Gastrocnemius medialis (tissue), 4 donors: ENCODE data around the gene HSD17B7.

ENCODE experiments used
- CTCF ChIP-seq, 5 experiments: fragments of 450-650 bp in 3 of 5; fragments of 200-600 bp in 2 of 5; sonication (generic) in 2 of 5; IDR thresholded peaks in 4 of 5; conservative IDR thresholded peaks in 1 of 5; 1 replicate in 4 of 5; 2 replicates in 1 of 5; pipeline ENCODE4 v1.5.1; 2016 to 2019; ENCODE audit warnings: antibody characterized with exemption in 5 of 5, mild to moderate bottlenecking in 3 of 5, moderate library complexity in 3 of 5
- POLR2A ChIP-seq, 2 donors: fragments of 450-650 bp; IDR thresholded peaks; one replicate each; pipeline ENCODE4 v1.6.1; 2017; ENCODE audit warnings: antibody characterized with exemption in 2 of 2, mild to moderate bottlenecking in 2 of 2, moderate library complexity in 2 of 2

DNA sequence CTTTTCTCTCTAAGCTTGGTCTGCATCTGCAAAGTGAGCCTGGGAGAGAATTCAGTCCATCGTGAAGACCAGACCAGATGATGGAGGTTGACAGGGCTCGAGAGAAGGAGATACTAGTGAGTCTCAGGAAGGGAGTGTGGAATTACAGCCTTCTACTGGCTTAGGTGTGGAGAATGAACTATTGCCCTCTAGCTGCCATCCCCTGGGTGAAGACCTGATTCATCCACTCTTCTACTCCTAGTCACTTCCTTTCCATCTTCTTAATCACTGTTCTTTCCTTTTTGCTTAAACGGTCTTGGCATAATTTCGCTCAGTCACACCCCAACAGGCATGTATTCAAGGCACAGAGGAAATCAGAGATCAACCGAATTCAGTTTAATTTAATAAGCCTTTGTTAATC, 34.0 kb upstream of the HSD17B7 start:
- TF ChIP-seq CTCF (IDR thresholded peaks at IDR 0.05 in 4 of 5, conservative IDR thresholded peaks at IDR 0.05 in 1 of 5) (no peak), POLR2A (IDR thresholded peaks at IDR 0.05) (no peak)
